Stimulated activated CD4-positive, alpha-beta T cell treated with anti-CD3 and anti-CD28 coated beads, Interleukin-2, amount 100 ng/mL, for 48 hours (primary cell): ENCODE measurements around the gene ARHGDIG.

Experiments used
- DNase-seq, 2 donors: peaks; one replicate each; pipeline ENCODE4 v3.0.0-alpha.2; 2020

ARHGDIG gene

GRCh38 chr16:281660-282255, 1.4 kb downstream of the ARHGDIG start:
- no peak for DNase-seq

DNA sequence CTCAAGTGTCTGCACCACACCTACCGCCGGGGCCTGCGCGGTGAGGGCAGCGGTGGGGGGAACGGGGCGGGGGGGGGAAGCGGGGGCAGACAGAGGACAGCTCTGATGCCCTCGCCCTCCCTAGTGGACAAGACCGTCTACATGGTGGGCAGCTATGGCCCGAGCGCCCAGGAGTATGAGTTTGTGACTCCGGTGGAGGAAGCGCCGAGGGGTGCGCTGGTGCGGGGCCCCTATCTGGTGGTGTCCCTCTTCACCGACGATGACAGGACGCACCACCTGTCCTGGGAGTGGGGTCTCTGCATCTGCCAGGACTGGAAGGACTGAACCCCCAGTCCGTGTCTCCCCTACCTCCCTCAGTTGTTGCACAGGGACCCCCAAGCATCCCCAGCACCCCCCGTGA, 2.1 kb downstream of the ARHGDIG start:
- DNase-seq, result no peak

DNA sequence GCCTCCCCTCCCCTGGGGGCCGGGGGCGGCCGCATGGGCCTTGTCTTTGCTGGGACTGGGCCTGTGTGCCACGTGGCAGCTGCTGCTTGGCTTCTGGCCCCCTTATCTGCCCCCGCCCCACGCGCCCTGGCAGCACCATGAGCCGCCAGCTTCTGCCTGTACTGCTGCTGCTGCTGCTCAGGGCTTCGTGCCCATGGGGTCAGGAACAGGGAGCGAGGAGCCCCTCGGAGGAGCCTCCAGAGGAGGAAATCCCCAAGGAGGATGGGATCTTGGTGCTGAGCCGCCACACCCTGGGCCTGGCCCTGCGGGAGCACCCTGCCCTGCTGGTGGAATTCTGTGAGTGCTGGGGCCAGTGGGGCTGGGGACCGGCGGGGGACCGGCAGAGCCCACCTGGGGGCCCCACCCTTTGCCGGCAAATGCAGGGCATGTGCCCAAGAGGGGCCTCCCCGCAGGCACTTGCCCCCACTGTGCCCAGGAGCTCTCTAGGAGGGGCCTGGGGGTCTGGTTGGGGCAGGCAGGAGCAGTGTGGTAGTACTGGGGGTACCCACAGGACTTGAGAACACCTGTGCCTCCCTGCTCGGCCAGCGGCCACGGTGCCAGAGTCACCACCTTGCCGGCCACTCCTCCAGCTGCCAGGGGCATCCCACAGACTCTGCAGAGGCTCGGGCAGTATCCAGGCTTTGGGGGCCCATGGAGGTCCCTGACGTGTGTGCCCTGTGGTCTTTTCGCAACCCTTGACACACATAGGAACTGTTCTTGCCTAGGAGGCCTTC, 2.8 kb downstream of the ARHGDIG start, which contains the start of gene PDIA2:
Gene PDIA2, plus strand, starts transcription at position 132 of the 773 bp plus-strand sequence. Its CDS starts 6 bp downstream, at position 138.
- DNase-seq, result no peak

- DNase-seq, result no peak
These were observed 4.1 kb downstream of the ARHGDIG start for GRCh38 chr16:284204-285120.

GRCh38 chr16:285146-286055, 5.0 kb downstream of the ARHGDIG start:
- no peak for DNase-seq

GRCh38 chr16:286491-287297, 6.3 kb downstream of the ARHGDIG start:
- DNase-seq, result no peak

- DNase-seq, result no peak
These were observed 7.0 kb downstream of the ARHGDIG start for GRCh38 chr16:287298-287811.

GRCh38 chr16:287981-288920, 7.9 kb downstream of the ARHGDIG start:
- DNase-seq, result no peak

DNA sequence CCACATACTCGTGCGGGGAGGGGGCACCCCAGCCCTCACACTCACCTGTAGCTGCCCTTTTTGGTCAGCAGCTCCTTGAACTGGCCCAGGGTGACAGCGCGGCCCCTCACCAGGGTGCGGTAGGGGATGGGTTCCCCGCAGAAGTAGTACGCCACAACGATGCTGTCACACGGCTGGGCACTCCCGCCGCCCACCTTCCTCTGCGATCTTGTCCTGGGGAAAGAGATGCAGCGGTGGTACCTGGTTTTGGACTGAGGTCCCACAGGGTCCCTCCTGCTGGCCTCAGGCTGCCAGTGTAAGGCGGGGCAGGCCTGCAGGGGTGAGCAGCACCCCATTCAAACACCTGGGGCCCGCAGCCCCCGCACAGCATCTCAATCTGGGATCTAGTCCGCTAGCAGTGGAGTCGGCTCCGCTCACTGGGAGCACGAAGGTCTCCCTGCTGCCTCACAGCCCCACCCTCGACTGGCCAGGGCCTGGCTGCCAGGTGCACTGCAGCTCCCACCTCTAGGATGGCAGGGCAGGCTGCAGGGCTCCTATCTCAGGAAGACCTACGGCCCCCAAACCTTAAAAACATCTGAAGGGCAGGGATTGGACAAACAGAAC, 9.1 kb downstream of the ARHGDIG start:
- no peak for DNase-seq

GRCh38 chr16:290015-290680, 9.8 kb downstream of the ARHGDIG start:
- DNase-seq, result no peak

- DNase-seq, result no peak
These were observed 10.5 kb downstream of the ARHGDIG start for GRCh38 chr16:290681-291405.

DNA sequence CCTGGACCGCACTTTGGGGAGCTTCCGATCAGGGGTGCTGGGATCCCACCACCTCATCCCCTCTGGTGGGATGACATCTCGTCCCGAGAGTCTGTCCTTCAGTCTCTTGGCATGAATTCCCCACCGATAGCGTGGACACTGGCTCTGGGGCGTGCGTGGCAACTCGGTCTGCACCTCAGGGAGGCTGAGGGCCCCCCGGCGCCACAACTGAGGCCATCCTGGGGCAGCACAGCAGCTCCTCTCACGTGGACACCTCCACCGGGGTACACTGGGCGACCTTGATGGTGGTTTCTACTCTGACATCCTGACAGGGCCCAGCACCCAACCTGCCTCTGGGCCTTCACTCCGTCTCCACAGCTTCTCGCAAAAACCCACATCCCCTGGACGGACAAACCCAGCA, 11.1 kb downstream of the ARHGDIG start:
- DNase-seq, result no peak

DNA sequence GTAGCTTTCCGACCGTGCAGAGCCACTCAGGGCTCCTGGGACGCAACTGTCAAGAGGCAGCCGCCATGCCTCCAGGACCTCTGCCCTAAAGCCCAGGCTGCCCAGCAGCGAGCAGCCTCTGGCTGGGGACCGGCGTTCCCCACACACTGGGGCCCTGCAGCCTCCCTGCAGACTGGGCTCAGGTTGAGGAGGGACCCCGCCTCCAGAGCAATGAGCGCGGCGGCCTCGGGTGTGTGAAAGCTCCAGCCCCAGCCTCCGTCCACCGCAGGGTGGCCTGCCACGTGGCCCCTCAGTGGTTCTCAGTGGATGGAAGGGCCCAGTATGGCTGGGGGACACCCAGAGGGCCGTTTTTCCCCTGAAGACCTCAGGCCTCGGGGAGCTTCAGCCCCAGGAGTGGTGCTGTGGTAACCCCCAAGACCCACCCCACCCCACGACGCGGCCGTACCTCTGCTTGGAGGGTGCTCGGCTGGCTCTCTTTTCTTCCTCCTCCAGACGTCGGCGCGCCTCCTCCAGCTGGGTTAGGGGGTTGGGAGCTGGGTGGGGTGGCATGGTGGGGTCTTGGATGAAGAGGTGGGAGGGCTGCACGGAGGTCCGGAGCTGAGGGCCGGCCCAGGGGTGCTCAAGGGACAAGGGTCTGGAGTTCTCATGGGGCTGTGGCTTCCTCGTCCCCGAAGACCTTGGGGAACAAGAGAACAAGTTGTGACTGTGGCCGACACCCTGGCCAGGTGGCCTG, 12.8 kb downstream of the ARHGDIG start:
- no peak for DNase-seq

DNA sequence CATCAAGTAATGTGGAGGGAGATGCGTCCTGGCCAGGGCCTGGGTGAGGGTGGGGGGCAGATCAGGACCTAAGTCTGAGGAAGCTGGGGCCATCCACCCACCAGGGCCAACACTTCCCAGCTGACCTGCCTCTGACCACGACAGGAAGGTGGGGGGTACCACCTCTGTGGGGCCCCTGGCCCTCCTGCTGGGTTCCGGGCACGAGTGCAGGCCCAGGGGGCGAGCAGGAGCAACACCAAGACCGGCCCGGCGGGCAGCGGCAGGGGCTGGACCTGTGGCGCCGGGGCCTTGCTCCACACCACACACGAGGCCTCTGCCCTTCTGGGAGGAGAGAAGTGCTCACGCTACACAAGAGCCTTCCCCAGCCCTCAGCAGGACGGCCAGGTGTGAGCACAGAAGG, 15.9 kb downstream of the ARHGDIG start:
- no peak for DNase-seq

- no peak for DNase-seq
These were observed 16.6 kb downstream of the ARHGDIG start for GRCh38 chr16:296806-297510.

GRCh38 chr16:297832-298231, 17.4 kb downstream of the ARHGDIG start:
- DNase-seq, result no peak

DNA sequence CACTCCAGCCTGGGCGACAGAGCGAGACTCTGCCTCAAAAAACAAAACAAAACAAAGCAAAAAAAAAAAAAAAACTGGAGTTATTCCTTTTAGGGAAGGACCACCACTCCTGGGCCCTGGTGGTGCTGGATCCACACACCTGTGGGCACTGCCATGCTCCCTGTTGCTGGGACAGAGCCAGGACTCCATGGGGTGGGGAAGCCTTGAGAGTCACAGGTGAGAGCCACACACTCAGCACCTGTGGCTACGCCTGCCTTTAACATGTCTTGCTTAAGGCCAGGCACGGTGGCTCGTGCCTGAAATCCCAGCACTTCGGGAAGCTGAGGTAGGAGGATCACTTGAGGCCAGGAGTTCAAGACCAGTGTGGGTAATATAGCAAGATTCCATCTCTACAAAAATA, 20.8 kb downstream of the ARHGDIG start:
- no peak for DNase-seq
